ENCODE data around the gene TBC1D2.

DNA sequence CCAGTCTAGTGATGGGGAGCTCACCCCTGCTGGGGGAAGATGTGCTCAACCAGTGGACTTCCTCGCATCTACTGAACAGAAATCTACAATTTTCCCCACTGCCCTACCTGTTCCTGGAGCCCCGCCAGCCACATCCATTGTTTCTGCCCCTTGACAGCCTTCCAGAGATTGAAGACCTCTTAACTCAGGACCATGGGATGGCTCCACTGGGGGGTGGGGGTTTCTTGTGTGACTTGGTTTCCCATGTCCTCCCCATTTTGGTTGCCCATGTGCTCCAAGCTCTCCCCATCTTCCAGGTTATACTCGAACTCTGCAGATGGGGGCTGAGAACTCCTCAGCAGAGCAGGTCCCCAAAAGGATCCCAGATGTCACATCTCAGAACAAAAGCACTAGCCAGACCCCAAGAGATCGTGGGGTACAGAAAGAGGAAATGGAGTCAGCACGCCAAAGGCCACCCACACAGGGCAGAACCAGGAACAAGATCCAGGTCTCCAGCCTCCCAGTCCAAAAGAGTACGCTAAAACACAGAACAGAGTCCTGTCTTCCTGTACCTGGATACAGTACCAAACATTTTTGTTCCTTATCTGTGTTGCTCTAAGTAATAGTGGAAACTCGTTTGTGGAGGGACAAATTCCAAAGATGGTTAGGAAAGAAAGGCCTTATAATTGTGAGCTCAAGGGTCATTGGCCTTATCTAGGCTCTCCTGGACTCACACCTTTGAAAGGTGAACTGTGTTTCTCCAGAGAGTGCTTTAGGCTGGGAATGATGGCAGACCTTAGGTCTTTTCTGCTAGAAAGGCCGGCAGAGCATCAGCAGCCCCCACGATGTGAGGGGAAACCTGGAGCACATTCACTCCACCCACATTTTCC lies 78.8 kb downstream of the TBC1D2 start:
- TF ChIP-seq, protein P1, sequence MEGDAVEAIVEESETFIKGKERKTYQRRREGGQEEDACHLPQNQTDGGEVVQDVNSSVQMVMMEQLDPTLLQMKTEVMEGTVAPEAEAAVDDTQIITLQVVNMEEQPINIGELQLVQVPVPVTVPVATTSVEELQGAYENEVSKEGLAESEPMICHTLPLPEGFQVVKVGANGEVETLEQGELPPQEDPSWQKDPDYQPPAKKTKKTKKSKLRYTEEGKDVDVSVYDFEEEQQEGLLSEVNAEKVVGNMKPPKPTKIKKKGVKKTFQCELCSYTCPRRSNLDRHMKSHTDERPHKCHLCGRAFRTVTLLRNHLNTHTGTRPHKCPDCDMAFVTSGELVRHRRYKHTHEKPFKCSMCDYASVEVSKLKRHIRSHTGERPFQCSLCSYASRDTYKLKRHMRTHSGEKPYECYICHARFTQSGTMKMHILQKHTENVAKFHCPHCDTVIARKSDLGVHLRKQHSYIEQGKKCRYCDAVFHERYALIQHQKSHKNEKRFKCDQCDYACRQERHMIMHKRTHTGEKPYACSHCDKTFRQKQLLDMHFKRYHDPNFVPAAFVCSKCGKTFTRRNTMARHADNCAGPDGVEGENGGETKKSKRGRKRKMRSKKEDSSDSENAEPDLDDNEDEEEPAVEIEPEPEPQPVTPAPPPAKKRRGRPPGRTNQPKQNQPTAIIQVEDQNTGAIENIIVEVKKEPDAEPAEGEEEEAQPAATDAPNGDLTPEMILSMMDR (IDR thresholded peaks at IDR 0.05): no peak
- no peak for TF ChIP-seq POLR2A (IDR thresholded peaks at IDR 0.05)
- TF ChIP-seq EP300 (IDR thresholded peaks at IDR 0.05): no peak
- TF ChIP-seq POLR2AphosphoS5 (IDR thresholded peaks at IDR 0.05): no peak
